ENCODE measurements around the gene HIRIP3. TPM values are rescaled to one million over a fixed set of nuclear protein-coding genes. Genes with fewer than 3 reads are reported as not detected.

HIRIP3 gene
- total and polyA plus RNA-seq, 2 of the 8 experiments (the other 6 are each of a cell fraction or from before 2014, with no cell fraction given) = 11.9 to 18.5 TPM

GRCh38 chr16:29958756-29959155, 36.7 kb downstream of the HIRIP3 start:
- FAIRE-seq (no peak), DNase-seq (ENCODE audit: low read depth in 1 of 2, low spot score in 2 of 2) (no peak)
- Histone ChIP-seq H3K23ac (ENCODE audit: insufficient read length) (no peak overlapping the region), H2BK5ac (ENCODE audit: low read depth, low read length) (no peak overlapping the region), H2BK12ac (ENCODE audit: low read depth, low read length) (no peak overlapping the region), H2AFZ (ENCODE audit: low read length) (no peak overlapping the region), H3K9ac (replicated peaks in 1 of 4; ENCODE audit: extremely low read depth in 1 of 4, low read depth in 3 of 4, low read length in 3 of 4) (no peak overlapping the region), H3K79me1 (ENCODE audit: low read depth, low read length) (no peaks in the 10 kb centered on the region), H3K14ac (ENCODE audit: insufficient read length) (no peak overlapping the region), H2BK15ac (ENCODE audit: low read length) (no peak overlapping the region), H4K5ac (ENCODE audit: insufficient read length, low read depth, low read length) (no peak overlapping the region), H3K4me1 (replicated peaks in 1 of 4; ENCODE audit: control insufficient read depth in 3 of 4, insufficient read depth in 4 of 4, low read length in 3 of 4) (peaks cover 0 to 5% (median 3%) of the 10 kb centered on the region in 4 experiments; a peak in 5 of 7 replicates), H3K27ac (ENCODE audit: low read depth, low read length) (no peak overlapping the region), H3K27me3 (replicated peaks in 1 of 4; ENCODE audit: control insufficient read depth in 3 of 4, extremely low read depth in 1 of 4, insufficient read depth in 3 of 4, low read length in 3 of 4) (peaks cover 0 to 2% (median 0%) of the 10 kb centered on the region in 4 experiments; a peak in 1 of 7 replicates), H3K4me2 (ENCODE audit: insufficient read depth in 1 of 2, low read depth in 2 of 2, low read length in 2 of 2) (no peak overlapping the region), H3K4me3 (ENCODE audit: extremely low read depth in 1 of 4, insufficient read depth in 2 of 4, low read depth in 3 of 4, low read length in 4 of 4) (no peak overlapping the region), H3K36me3 (ENCODE audit: control insufficient read depth in 2 of 4, insufficient read depth in 4 of 4, low read length in 3 of 4) (no peaks in the 10 kb centered on the region), H2AK5ac (ENCODE audit: low read depth, low read length) (no peak overlapping the region), H3K9me3 (ENCODE audit: insufficient read depth in 2 of 2, low read depth in 1 of 2, low read length in 1 of 2) (no peaks in the 10 kb centered on the region), H3K18ac (ENCODE audit: extremely low read depth, low read length) (no peak overlapping the region), H4K8ac (ENCODE audit: extremely low read depth, insufficient read depth, low read length) (no peak overlapping the region), H2BK120ac (replicated peaks; ENCODE audit: low read depth, low read length) (no peak overlapping the region), H3K23me2 (ENCODE audit: low read depth, low read length) (peaks cover 12% of the 10 kb centered on the region), H3K4ac (replicated peaks; ENCODE audit: insufficient read length, low read depth, low read length) (no peak overlapping the region), H3K79me2 (ENCODE audit: control insufficient read depth in 1 of 2, insufficient read depth in 2 of 2, low read length in 2 of 2) (no peaks in the 10 kb centered on the region), H4K91ac (replicated peaks; ENCODE audit: insufficient read length, low read length) (no peak overlapping the region), H2BK20ac (ENCODE audit: low read length) (no peak overlapping the region), H3K56ac (replicated peaks; ENCODE audit: insufficient read length, low read depth, low read length) (no peak overlapping the region), H4K20me1 (replicated peaks in 1 of 2; ENCODE audit: control insufficient read depth in 1 of 2, insufficient read depth in 2 of 2, low read length in 2 of 2) (no peaks in the 10 kb centered on the region)
- POLR2A ChIA-PET (ENCODE audit: partially characterized antibody) = no interaction called here
- 90% methylated on average over 5 of the region's 5 CpGs; no CpG with 5 or more reads in 1 of the 2 experiments for WGBS, 2 experiments (ENCODE audit: extremely low coverage in 1 of 2, insufficient coverage in 1 of 2, insufficient read length in 1 of 2, insufficient replicate concordance in 2 of 2, low coverage in 1 of 2, low lambda C conversion rate in 2 of 2, missing lambda C conversion rate in 1 of 2)
- TF ChIP-seq SIRT6 (IDR thresholded peaks at IDR 0.05; ENCODE audit: low read length) (no peak), CHD1 (IDR thresholded peaks at IDR 0.05; ENCODE audit: low read depth, low read length) (no peak), SP1 (IDR thresholded peaks at IDR 0.05; ENCODE audit: low read depth, low read length) (no peak)
- CTCF ChIA-PET (ENCODE audit: partially characterized antibody) = interaction anchor here (0.6 to 1.5 kb wide), 3 partner anchors 15 to 115 kb away, joined by 3 to 7 read pairs (median 3); partner anchors contain the start of gene TAOK2
